Measurements from ENCODE around the gene ELK1.

Gene ELK1

DNA sequence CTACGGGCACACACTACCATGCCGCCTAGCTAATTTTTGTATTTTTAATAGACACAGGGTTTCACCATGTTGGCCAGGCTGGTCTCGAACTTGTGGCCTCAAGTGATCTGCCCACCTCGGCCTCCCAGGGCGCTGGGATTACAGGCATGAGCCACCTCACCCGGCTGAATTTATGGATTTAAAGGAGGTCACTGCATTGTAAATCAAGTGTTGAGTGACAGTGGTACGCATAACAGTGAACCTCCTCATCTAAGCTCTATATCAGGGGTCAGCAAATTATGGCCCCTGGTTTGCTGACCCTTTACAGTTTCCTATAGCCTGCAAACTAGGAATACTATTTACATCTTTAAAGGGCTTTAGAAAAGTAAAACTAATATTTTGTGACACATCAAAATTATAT lies 11.2 kb upstream of the ELK1 start (continued):
- TF ChIP-seq, protein P1, sequence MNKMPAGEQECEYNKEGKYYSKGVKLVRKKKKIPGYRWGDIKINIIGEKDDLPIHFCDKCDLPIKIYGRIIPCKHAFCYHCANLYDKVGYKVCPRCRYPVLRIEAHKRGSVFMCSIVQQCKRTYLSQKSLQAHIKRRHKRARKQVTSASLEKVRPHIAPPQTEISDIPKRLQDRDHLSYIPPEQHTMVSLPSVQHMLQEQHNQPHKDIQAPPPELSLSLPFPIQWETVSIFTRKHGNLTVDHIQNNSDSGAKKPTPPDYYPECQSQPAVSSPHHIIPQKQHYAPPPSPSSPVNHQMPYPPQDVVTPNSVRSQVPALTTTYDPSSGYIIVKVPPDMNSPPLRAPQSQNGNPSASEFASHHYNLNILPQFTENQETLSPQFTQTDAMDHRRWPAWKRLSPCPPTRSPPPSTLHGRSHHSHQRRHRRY (tag by site-specific recombination; IDR thresholded peaks at IDR 0.05), result no peak

DNA sequence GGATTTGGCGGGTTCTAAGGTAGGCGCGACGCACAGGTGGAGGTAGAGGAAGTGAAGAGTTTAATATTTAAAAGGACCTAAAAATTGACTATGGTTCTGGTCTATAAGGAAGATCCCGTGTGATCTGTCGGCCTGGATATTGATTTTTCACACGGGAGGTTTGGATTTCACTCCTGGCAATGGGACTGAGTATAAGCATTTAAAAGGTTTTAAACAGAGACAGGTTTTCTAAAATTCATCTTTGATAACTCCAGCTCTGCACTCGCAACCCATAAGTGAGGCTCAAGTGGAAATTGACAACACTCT lies 9.0 kb upstream of the ELK1 start:
- H3K4me3 ChIP-seq (ENCODE audit: low read depth, low read length), result peak overlapping the region; percentile 78
- H3K36me3 ChIP-seq (ENCODE audit: control insufficient read depth in 2 of 2, insufficient read depth in 1 of 2, low read length in 2 of 2), result peaks cover 8 to 33% of the 10 kb centered on the region in 2 experiments; a peak in 2 of 3 replicates
- TF ChIP-seq ZNF561 (tag by site-specific recombination; IDR thresholded peaks at IDR 0.05; ENCODE audit: borderline replicate concordance) (no peak), TCF7L2 (IDR thresholded peaks at IDR 0.05; ENCODE audit: borderline replicate concordance, low read depth, low read length) (peak; percentile 60; the same call in 1 of the 2 replicates), SETDB1 (IDR thresholded peaks at IDR 0.05; ENCODE audit: insufficient read length, low read length) (peak; percentile 76), ZNF335 (tag by site-specific recombination; conservative IDR thresholded peaks at IDR 0.05) (peak; percentile 24; the same call in 1 of the 2 replicates)
- ChIA-PET POLR2A (interaction anchor here (0.5 kb wide), 1 partner anchor 62 kb away, joined by 3 read pairs; no protein-coding TSS in a partner anchor), CTCF (no interaction called here)
- no peaks in the 10 kb centered on the region for H3K4me1 ChIP-seq (ENCODE audit: control insufficient read depth, insufficient read depth, low read length)
- H3K9me3 ChIP-seq (ENCODE audit: control insufficient read depth, insufficient read depth, low read depth, low read length), result no peaks in the 10 kb centered on the region
- peak overlapping the region; percentile 85; the same call in 1 of the 2 replicates for H3K27ac ChIP-seq (ENCODE audit: extremely low read depth, low read depth, low read length)

DNA sequence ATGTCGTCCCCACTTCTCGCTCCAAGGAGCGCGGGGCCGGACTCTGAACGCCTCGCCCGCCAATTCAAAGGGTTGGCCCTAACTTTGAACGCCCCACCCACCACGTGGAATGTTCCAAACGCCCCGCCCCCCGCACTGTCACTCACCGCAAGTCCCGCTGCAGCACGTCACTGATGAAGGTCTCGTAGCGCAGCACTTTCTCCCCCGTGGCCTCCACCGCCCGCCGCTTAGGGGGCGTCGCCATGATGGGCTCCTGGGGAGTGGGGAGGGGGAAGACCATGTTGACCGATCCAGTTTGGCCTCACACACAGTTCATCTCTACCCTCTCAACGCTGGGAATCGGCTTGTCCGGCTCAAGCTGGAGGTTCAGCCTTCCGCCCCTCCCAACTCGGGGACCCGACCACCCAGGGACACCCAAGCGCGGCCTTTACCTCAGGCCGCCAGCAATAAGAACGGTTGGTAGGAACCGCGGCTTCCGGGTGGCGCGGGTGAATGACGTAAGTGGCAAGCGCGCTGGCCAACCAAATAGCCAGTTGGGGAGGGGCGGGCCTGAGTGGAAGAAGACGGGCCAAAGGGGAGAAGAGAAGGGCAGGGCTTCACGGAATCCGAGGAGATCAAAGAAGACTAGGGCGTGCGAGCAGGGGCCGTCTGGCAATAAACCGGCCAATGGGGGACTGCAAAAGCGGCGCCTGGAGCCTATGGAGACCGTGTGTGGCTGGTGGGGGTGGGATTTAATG lies 8.5 kb upstream of the ELK1 start, which contains the start of gene UXT:
TSS of gene UXT (minus strand) at position 497 of the 737 bp plus-strand sequence. CDS start at position 244, 253 bp downstream.
- CTCF ChIA-PET, result no interaction called here
- H3K9me3 ChIP-seq (ENCODE audit: control insufficient read depth, insufficient read depth, low read depth, low read length), result no peaks in the 10 kb centered on the region
- TF ChIP-seq SALL2 (tag by site-specific recombination; IDR thresholded peaks at IDR 0.05; ENCODE audit: borderline replicate concordance), result no peak
- TF ChIP-seq, protein P2, sequence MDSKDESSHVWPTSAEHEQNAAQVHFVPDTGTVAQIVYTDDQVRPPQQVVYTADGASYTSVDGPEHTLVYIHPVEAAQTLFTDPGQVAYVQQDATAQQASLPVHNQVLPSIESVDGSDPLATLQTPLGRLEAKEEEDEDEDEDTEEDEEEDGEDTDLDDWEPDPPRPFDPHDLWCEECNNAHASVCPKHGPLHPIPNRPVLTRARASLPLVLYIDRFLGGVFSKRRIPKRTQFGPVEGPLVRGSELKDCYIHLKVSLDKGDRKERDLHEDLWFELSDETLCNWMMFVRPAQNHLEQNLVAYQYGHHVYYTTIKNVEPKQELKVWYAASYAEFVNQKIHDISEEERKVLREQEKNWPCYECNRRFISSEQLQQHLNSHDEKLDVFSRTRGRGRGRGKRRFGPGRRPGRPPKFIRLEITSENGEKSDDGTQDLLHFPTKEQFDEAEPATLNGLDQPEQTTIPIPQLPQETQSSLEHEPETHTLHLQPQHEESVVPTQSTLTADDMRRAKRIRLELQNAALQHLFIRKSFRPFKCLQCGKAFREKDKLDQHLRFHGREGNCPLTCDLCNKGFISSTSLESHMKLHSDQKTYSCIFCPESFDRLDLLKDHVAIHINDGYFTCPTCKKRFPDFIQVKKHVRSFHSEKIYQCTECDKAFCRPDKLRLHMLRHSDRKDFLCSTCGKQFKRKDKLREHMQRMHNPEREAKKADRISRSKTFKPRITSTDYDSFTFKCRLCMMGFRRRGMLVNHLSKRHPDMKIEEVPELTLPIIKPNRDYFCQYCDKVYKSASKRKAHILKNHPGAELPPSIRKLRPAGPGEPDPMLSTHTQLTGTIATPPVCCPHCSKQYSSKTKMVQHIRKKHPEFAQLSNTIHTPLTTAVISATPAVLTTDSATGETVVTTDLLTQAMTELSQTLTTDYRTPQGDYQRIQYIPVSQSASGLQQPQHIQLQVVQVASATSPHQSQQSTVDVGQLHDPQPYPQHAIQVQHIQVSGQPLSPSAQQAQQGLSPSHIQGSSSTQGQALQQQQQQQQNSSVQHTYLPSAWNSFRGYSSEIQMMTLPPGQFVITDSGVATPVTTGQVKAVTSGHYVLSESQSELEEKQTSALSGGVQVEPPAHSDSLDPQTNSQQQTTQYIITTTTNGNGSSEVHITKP (tag by site-specific recombination; IDR thresholded peaks at IDR 0.05), result peak; percentile 97
- peak; percentile 72 for TF ChIP-seq ZNF324 (tag by site-specific recombination; IDR thresholded peaks at IDR 0.05)
- TF ChIP-seq MYNN (tag by site-specific recombination; IDR thresholded peaks at IDR 0.05; ENCODE audit: borderline replicate concordance), result no peak
- TF ChIP-seq, protein P3, sequence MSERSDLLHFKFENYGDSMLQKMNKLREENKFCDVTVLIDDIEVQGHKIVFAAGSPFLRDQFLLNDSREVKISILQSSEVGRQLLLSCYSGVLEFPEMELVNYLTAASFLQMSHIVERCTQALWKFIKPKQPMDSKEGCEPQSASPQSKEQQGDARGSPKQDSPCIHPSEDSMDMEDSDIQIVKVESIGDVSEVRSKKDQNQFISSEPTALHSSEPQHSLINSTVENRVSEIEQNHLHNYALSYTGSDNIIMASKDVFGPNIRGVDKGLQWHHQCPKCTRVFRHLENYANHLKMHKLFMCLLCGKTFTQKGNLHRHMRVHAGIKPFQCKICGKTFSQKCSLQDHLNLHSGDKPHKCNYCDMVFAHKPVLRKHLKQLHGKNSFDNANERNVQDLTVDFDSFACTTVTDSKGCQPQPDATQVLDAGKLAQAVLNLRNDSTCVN (tag by site-specific recombination; optimal IDR thresholded peaks at IDR 0.05), result peak; percentile 69
- TF ChIP-seq KLF1 (tag by site-specific recombination; IDR thresholded peaks at IDR 0.05), result peak; percentile 85
- TF ChIP-seq ZNF423 (tag by site-specific recombination; IDR thresholded peaks at IDR 0.05), result peak; percentile 95
- peak; percentile 41; the same call in 1 of the 2 replicates for TF ChIP-seq ZNF394 (tag by site-specific recombination; IDR thresholded peaks at IDR 0.05; ENCODE audit: borderline replicate concordance)
- peak; percentile 92 for TF ChIP-seq GLIS1 (tag by site-specific recombination; IDR thresholded peaks at IDR 0.05)
- 0 out of 2 replicates have a peak, but pooled peaks have one; percentile 14 for TF ChIP-seq OVOL3 (tag by site-specific recombination; IDR thresholded peaks at IDR 0.05)
- peak; percentile 90 for TF ChIP-seq ZNF629 (tag by site-specific recombination; IDR thresholded peaks at IDR 0.05)
- TF ChIP-seq MZF1 (tag by site-specific recombination; IDR thresholded peaks at IDR 0.05; ENCODE audit: borderline replicate concordance), result peak; percentile 61; the same call in 1 of the 2 replicates
- no peak for TF ChIP-seq ZNF37A (tag by site-specific recombination; IDR thresholded peaks at IDR 0.05)
- peak; percentile 7; the same call in 1 of the 2 replicates for TF ChIP-seq ZFHX2 (tag by site-specific recombination; conservative IDR thresholded peaks at IDR 0.05)
- TF ChIP-seq IKZF3 (tag by site-specific recombination; IDR thresholded peaks at IDR 0.05), result no peak
- TF ChIP-seq ZBTB8A (tag by site-specific recombination; IDR thresholded peaks at IDR 0.05), result peak; percentile 63
- TF ChIP-seq ZNF10 (tag by site-specific recombination; IDR thresholded peaks at IDR 0.05), result peak; percentile 77; the same call in 1 of the 2 replicates
- 0 out of 2 replicates have a peak, but pooled peaks have one; percentile 10 for TF ChIP-seq ZNF623 (tag by site-specific recombination; IDR thresholded peaks at IDR 0.05)
- no peak for TF ChIP-seq ZNF114 (tag by site-specific recombination; IDR thresholded peaks at IDR 0.05)
- peak; percentile 9; the same call in 1 of the 2 replicates for TF ChIP-seq ZFP69B (tag by site-specific recombination; IDR thresholded peaks at IDR 0.05)
- TF ChIP-seq ZNF354C (tag by site-specific recombination; IDR thresholded peaks at IDR 0.05; ENCODE audit: borderline replicate concordance, low read depth), result no peak
- no peak for TF ChIP-seq ZNF239 (tag by site-specific recombination; IDR thresholded peaks at IDR 0.05)

More for the DNA sequence above, 8.5 kb upstream of the ELK1 start, which contains the start of gene UXT:
- H3K36me3 ChIP-seq (ENCODE audit: control insufficient read depth in 2 of 2, insufficient read depth in 1 of 2, low read length in 2 of 2), result peaks cover 12 to 36% of the 10 kb centered on the region in 2 experiments; a peak in 2 of 3 replicates
- peak within 1 kb of the TSS; percentile 85 for H3K27ac ChIP-seq (ENCODE audit: extremely low read depth, low read depth, low read length)
- no peaks in the 10 kb centered on the region for H3K4me1 ChIP-seq (ENCODE audit: control insufficient read depth, insufficient read depth, low read length)
- POLR2A ChIA-PET, result interaction anchor here (0.5 kb wide), 1 partner anchor 61 kb away, joined by 3 read pairs; no protein-coding TSS in a partner anchor
- peak within 1 kb of the TSS; percentile 78 for H3K4me3 ChIP-seq (ENCODE audit: low read depth, low read length)
